CD14-positive monocyte (primary cell): ENCODE measurements around the gene GALNT14. TPM values are rescaled to one million over a fixed set of nuclear protein-coding genes. Genes with fewer than 3 reads are reported as not detected.

Source experiments
- DNase-seq, 3 donors: peaks; one replicate each; pipeline ENCODE4 v3.0.0-alpha.2; 2011 to 2022
- H2AFZ ChIP-seq: 2 replicates; pipeline ENCODE4 v1.6.0; 2012; ENCODE audit warnings: mild to moderate bottlenecking, low read depth, low read length, inconsistent platforms; ENCODE audit not compliant: insufficient read depth, poor library complexity, severe bottlenecking
- H3K27ac ChIP-seq, 2 donors: 1 replicate in 1 of 2; 2 replicates in 1 of 2; pipeline ENCODE4 v1.5.1; 2012 to 2013; ENCODE audit warnings: low read length in 2 of 2, control low read depth in 1 of 2, inconsistent platforms in 1 of 2, low read depth in 1 of 2, mild to moderate bottlenecking in 1 of 2
- H3K27me3 ChIP-seq, 2 donors: one replicate each; pipeline versions ENCODE4 v1.6.0 to v1.6.1; 2011 to 2013; ENCODE audit warnings: low read length in 2 of 2; ENCODE audit not compliant: control insufficient read depth in 2 of 2, insufficient read depth in 2 of 2
- H3K36me3 ChIP-seq, 2 donors: replicated peaks in 1 of 2; 1 replicate in 1 of 2; 2 replicates in 1 of 2; pipeline versions ENCODE4 v1.5.1 to v1.6.1; 2012 to 2013; ENCODE audit warnings: low read length in 2 of 2, control low read depth in 1 of 2, inconsistent platforms in 1 of 2, mild to moderate bottlenecking in 1 of 2; ENCODE audit not compliant: insufficient read depth in 2 of 2, control insufficient read depth in 1 of 2
- H3K4me1 ChIP-seq, 2 donors: 1 replicate in 1 of 2; 2 replicates in 1 of 2; pipeline versions ENCODE4 v1.5.1 to v1.6.1; 2012 to 2013; ENCODE audit warnings: low read length in 2 of 2, control low read depth in 1 of 2, inconsistent platforms in 1 of 2, mild to moderate bottlenecking in 1 of 2, moderate library complexity in 1 of 2; ENCODE audit not compliant: insufficient read depth in 2 of 2, control insufficient read depth in 1 of 2
- H3K4me2 ChIP-seq: replicated peaks from 2 replicates; pipeline ENCODE3; 2012; ENCODE audit warnings: low read length, moderate library complexity, mild to moderate bottlenecking; ENCODE audit not compliant: poor library complexity, severe bottlenecking; ENCODE audit errors: extremely low read depth
- H3K4me3 ChIP-seq, 3 experiments: fragments of 200-600 bp in 1 of 3; sonication (generic) in 1 of 3; replicated peaks in 1 of 3; 1 replicate in 2 of 3; 2 replicates in 1 of 3; pipeline ENCODE4 v1.5.1; 2011 to 2013; ENCODE audit warnings: low read length in 3 of 3, mild to moderate bottlenecking in 3 of 3, control low read depth in 2 of 3, low read depth in 2 of 3, inconsistent platforms in 1 of 3, moderate library complexity in 1 of 3
- H3K79me2 ChIP-seq: 2 replicates; pipeline ENCODE4 v1.6.0; 2012; ENCODE audit warnings: mild to moderate bottlenecking, control low read depth, inconsistent platforms, low read length, moderate library complexity; ENCODE audit not compliant: insufficient read depth
- H3K9ac ChIP-seq: 2 replicates; pipeline ENCODE4 v1.6.0; 2017; ENCODE audit warnings: low read length, mild to moderate bottlenecking; ENCODE audit not compliant: insufficient read depth, poor library complexity, severe bottlenecking
- H3K9me3 ChIP-seq, 2 donors: replicated peaks in 1 of 2; 1 replicate in 1 of 2; 2 replicates in 1 of 2; pipeline versions ENCODE4 v1.5.1 to v1.6.1; 2012 to 2013; ENCODE audit warnings: low read length in 2 of 2, control low read depth in 1 of 2; ENCODE audit not compliant: control insufficient read depth in 1 of 2, insufficient read depth in 1 of 2
- H4K20me1 ChIP-seq: 2 replicates; pipeline ENCODE4 v1.6.0; 2012; ENCODE audit warnings: mild to moderate bottlenecking, low read length, control low read depth, moderate library complexity; ENCODE audit not compliant: insufficient read depth
- H3K27ac Mint-ChIP-seq, 7 donors: one replicate each; pipeline ENCODE4 v1.8.0; 2020; ENCODE audit warnings: mild to moderate bottlenecking in 7 of 7, mixed read lengths in 7 of 7, moderate library complexity in 6 of 7, inconsistent platforms in 2 of 7
- H3K27me3 Mint-ChIP-seq, 3 donors: one replicate each; pipeline ENCODE4 v1.8.0; 2021 to 2022; ENCODE audit warnings: low read depth in 3 of 3, mild to moderate bottlenecking in 3 of 3, mixed read lengths in 3 of 3, moderate library complexity in 3 of 3, inconsistent platforms in 1 of 3
- H3K36me3 Mint-ChIP-seq, 2 donors: one replicate each; pipeline ENCODE4 v1.8.0; 2020; ENCODE audit warnings: mixed read lengths in 2 of 2, inconsistent platforms in 1 of 2, mild to moderate bottlenecking in 1 of 2
- H3K4me1 Mint-ChIP-seq: one replicate; pipeline ENCODE4 v1.8.0; 2020; ENCODE audit warnings: mild to moderate bottlenecking, mixed read lengths
- H3K4me3 Mint-ChIP-seq, 2 donors: one replicate each; pipeline ENCODE4 v1.8.0; 2020; ENCODE audit warnings: mild to moderate bottlenecking in 2 of 2, mixed read lengths in 2 of 2, moderate library complexity in 1 of 2
- H3K9me3 Mint-ChIP-seq, 7 donors: one replicate each; pipeline ENCODE4 v1.8.0; 2020 to 2022; ENCODE audit warnings: mixed read lengths in 7 of 7, mild to moderate bottlenecking in 6 of 7, moderate library complexity in 6 of 7, inconsistent platforms in 2 of 7
- WGBS: methylation state at CpG from one replicate; pipeline ENCODE4 v1.1.5; 2013; ENCODE audit warnings: missing lambda C conversion rate; ENCODE audit not compliant: insufficient coverage; 5-methylcytosine and 5-hydroxymethylcytosine counted together
- intact Hi-C, 2 donors: fragments of 100-400 bp; cut with micrococcal nuclease; formaldehyde crosslinking; loops; one replicate each; pipeline versions ENCODE4 v1.15.0 to v1.15.1; 2023
- polyA plus RNA-seq, 3 donors: library from polyadenylated mRNA; depleted of rRNA in 1 of 3; unstranded in 2 of 3; stranded (reverse) in 1 of 3; fragments of 300-500 nt in 2 of 3; fragments of >200 nt in 1 of 3; fragmentation: Illumina TruSeq in 2 of 3; gene quantifications; 1 replicate in 2 of 3; 2 replicates in 1 of 3; pipeline ENCODE4 v1.2.3, GENCODE V29; 2012 to 2021
- TF ChIP-seq, protein P1 (sequence below): fragments of 200-600 bp; IDR thresholded peaks from one replicate; pipeline ENCODE4 v1.8.0; 2022; ENCODE audit warnings: antibody characterized with exemption, mild to moderate bottlenecking

Gene GALNT14
- polyA plus RNA-seq, 3 donors = 0.33 TPM; not detected in 2

DNA sequence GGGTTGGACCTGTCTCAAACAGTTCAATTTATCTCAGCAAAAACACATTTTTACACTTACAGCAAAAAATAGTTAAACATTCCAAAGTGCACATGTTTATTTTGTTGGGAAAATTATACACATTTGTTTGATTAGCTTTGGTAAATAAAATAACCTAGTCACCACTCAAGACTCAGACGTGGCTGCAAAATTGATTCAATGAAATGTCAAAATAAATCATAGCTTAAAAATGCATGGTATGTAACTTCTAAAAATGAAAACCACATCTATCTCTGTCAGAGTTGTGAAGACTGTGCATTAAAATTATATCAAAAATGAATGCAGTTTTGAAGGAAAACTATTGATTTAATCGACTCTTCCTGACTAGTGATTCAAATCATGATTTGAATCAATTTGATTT is 56.7 kb downstream of the GALNT14 start:
- H3K27ac Mint-ChIP-seq = no peak overlapping the region
- H3K9me3 ChIP-seq = no peaks in the 10 kb centered on the region
- H3K36me3 ChIP-seq = no peaks in the 10 kb centered on the region
- no peaks in the 10 kb centered on the region for H3K4me1 Mint-ChIP-seq
- no CpG with 5 or more reads among the region's 2 CpGs for WGBS
- no peaks in the 10 kb centered on the region for H3K9me3 Mint-ChIP-seq
- DNase-seq = no peak
- H3K4me3 Mint-ChIP-seq = no peak overlapping the region
- H3K4me3 ChIP-seq = no peak overlapping the region
- H3K9ac ChIP-seq = no peak overlapping the region
- H4K20me1 ChIP-seq = no peaks in the 10 kb centered on the region
- TF ChIP-seq, protein P1, sequence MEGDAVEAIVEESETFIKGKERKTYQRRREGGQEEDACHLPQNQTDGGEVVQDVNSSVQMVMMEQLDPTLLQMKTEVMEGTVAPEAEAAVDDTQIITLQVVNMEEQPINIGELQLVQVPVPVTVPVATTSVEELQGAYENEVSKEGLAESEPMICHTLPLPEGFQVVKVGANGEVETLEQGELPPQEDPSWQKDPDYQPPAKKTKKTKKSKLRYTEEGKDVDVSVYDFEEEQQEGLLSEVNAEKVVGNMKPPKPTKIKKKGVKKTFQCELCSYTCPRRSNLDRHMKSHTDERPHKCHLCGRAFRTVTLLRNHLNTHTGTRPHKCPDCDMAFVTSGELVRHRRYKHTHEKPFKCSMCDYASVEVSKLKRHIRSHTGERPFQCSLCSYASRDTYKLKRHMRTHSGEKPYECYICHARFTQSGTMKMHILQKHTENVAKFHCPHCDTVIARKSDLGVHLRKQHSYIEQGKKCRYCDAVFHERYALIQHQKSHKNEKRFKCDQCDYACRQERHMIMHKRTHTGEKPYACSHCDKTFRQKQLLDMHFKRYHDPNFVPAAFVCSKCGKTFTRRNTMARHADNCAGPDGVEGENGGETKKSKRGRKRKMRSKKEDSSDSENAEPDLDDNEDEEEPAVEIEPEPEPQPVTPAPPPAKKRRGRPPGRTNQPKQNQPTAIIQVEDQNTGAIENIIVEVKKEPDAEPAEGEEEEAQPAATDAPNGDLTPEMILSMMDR = no peak
- no peaks in the 10 kb centered on the region for H3K4me1 ChIP-seq
- no peaks in the 10 kb centered on the region for H3K79me2 ChIP-seq
- no peak overlapping the region for H3K4me2 ChIP-seq
- no peaks in the 10 kb centered on the region for H3K27me3 ChIP-seq
- no peak overlapping the region for H2AFZ ChIP-seq
- H3K27ac ChIP-seq = no peak overlapping the region
- intact Hi-C loops = no loop called here
- H3K27me3 Mint-ChIP-seq = no peaks in the 10 kb centered on the region
- no peaks in the 10 kb centered on the region for H3K36me3 Mint-ChIP-seq

GRCh38 chr2:31080361-31080760 is 57.9 kb downstream of the GALNT14 start:
- no peak for DNase-seq
- no peak overlapping the region for H3K4me2 ChIP-seq
- Mint-ChIP-seq H3K4me3 (no peak overlapping the region), H3K9me3 (no peaks in the 10 kb centered on the region), H3K27me3 (no peaks in the 10 kb centered on the region), H3K27ac (no peak overlapping the region), H3K36me3 (no peaks in the 10 kb centered on the region), H3K4me1 (no peaks in the 10 kb centered on the region)
- intact Hi-C loops = no loop called here
- no peak overlapping the region for H2AFZ ChIP-seq
- H3K27me3 ChIP-seq = no peaks in the 10 kb centered on the region
- no peaks in the 10 kb centered on the region for H3K36me3 ChIP-seq
- H3K9ac ChIP-seq = no peak overlapping the region
- H3K4me3 ChIP-seq = no peak overlapping the region
- no CpG with 5 or more reads among the region's 1 CpG for WGBS
- TF ChIP-seq, protein P1 = no peak
- no peak overlapping the region for H3K27ac ChIP-seq
- H3K4me1 ChIP-seq = no peaks in the 10 kb centered on the region
- H4K20me1 ChIP-seq = no peaks in the 10 kb centered on the region
- no peaks in the 10 kb centered on the region for H3K79me2 ChIP-seq
- no peaks in the 10 kb centered on the region for H3K9me3 ChIP-seq
